H9 (cell line): ENCODE results near the gene OR4M1. TPM values are rescaled to one million over a fixed set of nuclear protein-coding genes. Genes with fewer than 3 reads are reported as not detected.
"Not testable (repeated sequence)": the region's sequence is repeated elsewhere in the genome, so short reads cannot be mapped to it uniquely, and the experiment has no call there.

ENCODE experiments used
- DNase-seq: peaks from one replicate; pipeline ENCODE4 v3.0.0-alpha.2; 2017
- H2AFZ ChIP-seq: one replicate; pipeline ENCODE4 v1.6.1; 2013; ENCODE audit warnings: mild to moderate bottlenecking, low read length, control low read depth, moderate library complexity
- H2AK5ac ChIP-seq: 2 replicates; pipeline ENCODE4 v1.6.1; 2013; ENCODE audit warnings: low read length, control low read depth, mixed read lengths; ENCODE audit not compliant: insufficient read length
- H2BK120ac ChIP-seq: one replicate; pipeline ENCODE4 v1.6.1; 2013; ENCODE audit warnings: low read depth, mild to moderate bottlenecking, low read length, control low read depth, inconsistent platforms; ENCODE audit not compliant: poor library complexity, severe bottlenecking
- H2BK12ac ChIP-seq: 2 replicates; pipeline ENCODE4 v1.6.1; 2013; ENCODE audit warnings: low read length, control low read depth, mixed read lengths, low read depth; ENCODE audit not compliant: insufficient read length
- H2BK15ac ChIP-seq: 2 replicates; pipeline ENCODE4 v1.6.1; 2013; ENCODE audit warnings: low read depth, low read length, control low read depth
- H2BK20ac ChIP-seq: one replicate; pipeline ENCODE4 v1.6.1; 2013; ENCODE audit warnings: low read depth, mild to moderate bottlenecking, low read length, control low read depth, inconsistent platforms; ENCODE audit not compliant: poor library complexity, severe bottlenecking
- H2BK5ac ChIP-seq: 2 replicates; pipeline ENCODE4 v1.6.1; 2013; ENCODE audit warnings: low read length, control low read depth, mixed read lengths; ENCODE audit not compliant: insufficient read length
- H3K14ac ChIP-seq: 2 replicates; pipeline ENCODE4 v1.6.1; 2013; ENCODE audit warnings: low read length, control low read depth; ENCODE audit not compliant: insufficient read depth
- H3K18ac ChIP-seq: 2 replicates; pipeline ENCODE4 v1.6.1; 2013; ENCODE audit warnings: low read depth, mild to moderate bottlenecking, mixed read lengths, low read length, control low read depth; ENCODE audit not compliant: insufficient read length
- H3K23ac ChIP-seq: 2 replicates; pipeline ENCODE4 v1.6.1; 2013; ENCODE audit warnings: low read length, control low read depth, mixed read lengths, low read depth; ENCODE audit not compliant: insufficient read length
- H3K23me2 ChIP-seq: 2 replicates; pipeline ENCODE4 v1.6.1; 2013; ENCODE audit warnings: low read depth, mild to moderate bottlenecking, mixed read lengths, low read length, control low read depth; ENCODE audit not compliant: insufficient read length, poor library complexity, severe bottlenecking
- H3K27ac ChIP-seq: 2 replicates; pipeline ENCODE4 v1.5.1; 2013; ENCODE audit warnings: low read length, control low read depth, mixed read lengths, low read depth; ENCODE audit not compliant: insufficient read length
- H3K27me3 ChIP-seq: 2 replicates; pipeline ENCODE4 v1.6.1; 2013; ENCODE audit warnings: low read length, control low read depth, inconsistent platforms; ENCODE audit not compliant: insufficient read depth
- H3K4ac ChIP-seq: 2 replicates; pipeline ENCODE4 v1.6.1; 2013; ENCODE audit warnings: low read depth, mild to moderate bottlenecking, control low read depth, inconsistent platforms, low read length, moderate library complexity
- H3K4me1 ChIP-seq: 2 replicates; pipeline ENCODE4 v1.6.1; 2013; ENCODE audit warnings: low read length, control low read depth, inconsistent platforms; ENCODE audit not compliant: insufficient read depth
- H3K4me2 ChIP-seq: 2 replicates; pipeline ENCODE4 v1.6.1; 2013; ENCODE audit warnings: low read length, control low read depth, mixed read lengths; ENCODE audit not compliant: insufficient read length, insufficient read depth
- H3K56ac ChIP-seq: 2 replicates; pipeline ENCODE4 v1.6.1; 2013; ENCODE audit warnings: low read depth, mild to moderate bottlenecking, mixed read lengths, low read length, control low read depth; ENCODE audit not compliant: insufficient read length
- H3K79me1 ChIP-seq: 2 replicates; pipeline ENCODE4 v1.6.1; 2013; ENCODE audit warnings: low read depth, mild to moderate bottlenecking, moderate library complexity, low read length, control low read depth, inconsistent platforms; ENCODE audit not compliant: insufficient read depth, poor library complexity, severe bottlenecking
- H3K79me2 ChIP-seq: 2 replicates; pipeline ENCODE4 v1.6.1; 2013; ENCODE audit warnings: low read length, control low read depth, inconsistent platforms; ENCODE audit not compliant: insufficient read depth
- H3K9ac ChIP-seq: 2 replicates; pipeline ENCODE4 v1.6.1; 2013; ENCODE audit warnings: low read length, control low read depth, mixed read lengths; ENCODE audit not compliant: insufficient read length; ENCODE audit errors: extremely low read depth
- H3K9me3 ChIP-seq: one replicate; pipeline ENCODE4 v1.6.1; 2013; ENCODE audit warnings: low read depth, low read length, inconsistent platforms; ENCODE audit not compliant: control insufficient read depth
- H3T11ph ChIP-seq: one replicate; pipeline ENCODE4 v1.6.1; 2013; ENCODE audit warnings: mild to moderate bottlenecking, low read length, control low read depth, inconsistent platforms
- H4K20me1 ChIP-seq: one replicate; pipeline ENCODE4 v1.6.1; 2013; ENCODE audit not compliant: control insufficient read depth, insufficient read length, insufficient read depth
- H4K5ac ChIP-seq: 2 replicates; pipeline ENCODE4 v1.6.1; 2013; ENCODE audit warnings: low read depth, mild to moderate bottlenecking, mixed read lengths, low read length, control low read depth; ENCODE audit not compliant: insufficient read length
- H4K8ac ChIP-seq: replicated peaks from 2 replicates; pipeline ENCODE4 v1.6.1; 2013; ENCODE audit warnings: low read length, control low read depth, mixed read lengths, low read depth; ENCODE audit not compliant: insufficient read length
- H4K91ac ChIP-seq: 2 replicates; pipeline ENCODE4 v1.6.1; 2013; ENCODE audit warnings: low read depth, mild to moderate bottlenecking, moderate library complexity, mixed read lengths, low read length, control low read depth; ENCODE audit not compliant: insufficient read length
- H3K27ac Mint-ChIP-seq, 3 experiments: 2 replicates in 2 of 3; 3 replicates in 1 of 3; pipeline ENCODE4 v1.8.0; 2020 to 2021; ENCODE audit warnings: mixed read lengths in 3 of 3, mild to moderate bottlenecking in 1 of 3, moderate library complexity in 1 of 3
- H3K27me3 Mint-ChIP-seq: 2 replicates; pipeline ENCODE4 v1.8.0; 2021; ENCODE audit warnings: low read depth, mild to moderate bottlenecking, moderate library complexity, mixed read lengths
- H3K36me3 Mint-ChIP-seq, 3 experiments: 2 replicates in 2 of 3; 3 replicates in 1 of 3; pipeline ENCODE4 v1.8.0; 2020 to 2021; ENCODE audit warnings: low read depth in 3 of 3, mixed read lengths in 3 of 3; ENCODE audit not compliant: insufficient read depth in 1 of 3
- H3K4me1 Mint-ChIP-seq, 2 experiments: 2 replicates each; pipeline ENCODE4 v1.8.0; 2020; ENCODE audit warnings: mixed read lengths in 2 of 2
- H3K4me3 Mint-ChIP-seq, 2 experiments: 2 replicates in 1 of 2; 3 replicates in 1 of 2; pipeline ENCODE4 v1.8.0; 2020 to 2021; ENCODE audit warnings: mild to moderate bottlenecking in 2 of 2, mixed read lengths in 2 of 2, moderate library complexity in 1 of 2
- H3K9me3 Mint-ChIP-seq, 2 experiments: 2 replicates in 1 of 2; 3 replicates in 1 of 2; pipeline ENCODE4 v1.8.0; 2020; ENCODE audit warnings: mild to moderate bottlenecking in 2 of 2, mixed read lengths in 2 of 2, moderate library complexity in 1 of 2
- CTCF ChIP-seq: fragments of 200-600 bp; sonication (generic); conservative IDR thresholded peaks from 3 replicates; pipeline ENCODE4 v1.8.0; 2021; ENCODE audit warnings: antibody characterized with exemption, mild to moderate bottlenecking
- WGBS: extraction: QIAGEN DNeasy Blood & Tissue Kit; methylation state at CpG from one replicate; pipeline ENCODE4 v1.1.7; 2013; ENCODE audit warnings: missing lambda C conversion rate, low lambda C conversion rate, mixed read lengths; ENCODE audit not compliant: insufficient read length; ENCODE audit errors: extremely low coverage; 5-methylcytosine and 5-hydroxymethylcytosine counted together
- total RNA-seq: library from RNA; stranded (reverse); gene quantifications from 2 replicates; pipeline ENCODE4 v1.2.1, GENCODE V29; 2021

Gene OR4M1
- total RNA-seq, 1 experiment from 2014 or later, result not detected

- Histone ChIP-seq H3K27me3 (no peaks in the 10 kb centered on the region; the same call in 1 of the 2 replicates), H2BK120ac (no peak within 1 kb of the TSS), H3K9ac (no peak within 1 kb of the TSS), H2BK12ac (no peak within 1 kb of the TSS), H3K4me1 (no peaks in the 10 kb centered on the region), H4K20me1 (no peaks in the 10 kb centered on the region), H3K79me1 (no peaks in the 10 kb centered on the region), H2BK5ac (no peak within 1 kb of the TSS), H3K4ac (no peak within 1 kb of the TSS), H2AK5ac (no peak within 1 kb of the TSS), H4K91ac (no peak within 1 kb of the TSS), H3K56ac (no peak within 1 kb of the TSS), H3K79me2 (no peaks in the 10 kb centered on the region), H3T11ph (no peak within 1 kb of the TSS), H3K14ac (no peak within 1 kb of the TSS), H2BK20ac (no peak within 1 kb of the TSS), H4K5ac (no peak within 1 kb of the TSS), H3K18ac (no peak within 1 kb of the TSS), H3K23me2 (no peaks in the 10 kb centered on the region), H2AFZ (no peak within 1 kb of the TSS), H3K9me3 (peaks cover 76% of the 10 kb centered on the region), H2BK15ac (no peak within 1 kb of the TSS), H3K4me2 (no peak within 1 kb of the TSS), H3K23ac (no peak within 1 kb of the TSS), H4K8ac (no peak within 1 kb of the TSS), H3K27ac (no peak within 1 kb of the TSS)
- H3K27me3 Mint-ChIP-seq, result no peaks in the 10 kb centered on the region
- H3K4me3 Mint-ChIP-seq, result no peak within 1 kb of the TSS
- WGBS, result no CpG with 5 or more reads among the region's 1 CpG
- no peak for TF ChIP-seq CTCF
- peaks cover 66 to 67% of the 10 kb centered on the region in 2 experiments for H3K9me3 Mint-ChIP-seq
- peaks cover 2 to 30% (median 4%) of the 10 kb centered on the region in 3 experiments; a peak in 4 of 7 replicates for H3K36me3 Mint-ChIP-seq
- H3K27ac Mint-ChIP-seq, result no peak within 1 kb of the TSS
- no peaks in the 10 kb centered on the region for H3K4me1 Mint-ChIP-seq
- no peak for DNase-seq
Observed at GRCh38 chr14:19743256-19743655, 30.0 kb upstream of the OR4M1 start, which contains the start of gene OR4Q3. Gene OR4Q3 (plus strand): TSS chr14:19743571.

GRCh38 chr14:19752316-19752715 lies 21.0 kb upstream of the OR4M1 start:
- peaks cover 84% of the 10 kb centered on the region for H3K9me3 ChIP-seq
- H3K4me3 Mint-ChIP-seq, H3K4me1 ChIP-seq: not testable (repeated sequence)

More at GRCh38 chr14:19752316-19752715, 21.0 kb upstream of the OR4M1 start:
- not testable (repeated sequence) for H4K8ac ChIP-seq, H3K14ac ChIP-seq, H3K79me1 ChIP-seq, H3K23me2 ChIP-seq, H3K23ac ChIP-seq, H3K27ac Mint-ChIP-seq, H2BK12ac ChIP-seq, H2BK120ac ChIP-seq, H3K4me2 ChIP-seq, H3K4me1 Mint-ChIP-seq, H3K56ac ChIP-seq, H2AK5ac ChIP-seq, H2BK20ac ChIP-seq, H4K5ac ChIP-seq, DNase-seq, H3K4ac ChIP-seq, H3K9ac ChIP-seq, H3K18ac ChIP-seq, H4K20me1 ChIP-seq, H3K27ac ChIP-seq, H2BK5ac ChIP-seq, H3K27me3 Mint-ChIP-seq, H3K79me2 ChIP-seq, H2AFZ ChIP-seq, H4K91ac ChIP-seq, H3T11ph ChIP-seq, H3K27me3 ChIP-seq, H2BK15ac ChIP-seq
- Mint-ChIP-seq H3K9me3 (peaks cover 34 to 35% of the 10 kb centered on the region in 2 experiments), H3K36me3 (peaks cover 7 to 17% (median 9%) of the 10 kb centered on the region in 3 experiments; a peak in 5 of 7 replicates)
